Epithelial cell of esophagus (primary cell): ENCODE results near the gene CCND1.

Experiments
- DNase-seq: peaks from one replicate; pipeline ENCODE4 v3.0.0; 2010; ENCODE audit warnings: low read depth
- H3K4me3 ChIP-seq: 2 replicates; pipeline ENCODE4 v1.5.1; 2011; ENCODE audit warnings: mild to moderate bottlenecking, low read length, control low read depth
- TF ChIP-seq, protein P1 (sequence below): IDR thresholded peaks from 2 replicates; pipeline ENCODE4 v1.5.1; 2011; ENCODE audit warnings: low read depth, mild to moderate bottlenecking, low read length, control low read depth, inconsistent platforms; ENCODE audit not compliant: insufficient read depth; ENCODE audit errors: missing control alignments

The CCND1 gene

DNA sequence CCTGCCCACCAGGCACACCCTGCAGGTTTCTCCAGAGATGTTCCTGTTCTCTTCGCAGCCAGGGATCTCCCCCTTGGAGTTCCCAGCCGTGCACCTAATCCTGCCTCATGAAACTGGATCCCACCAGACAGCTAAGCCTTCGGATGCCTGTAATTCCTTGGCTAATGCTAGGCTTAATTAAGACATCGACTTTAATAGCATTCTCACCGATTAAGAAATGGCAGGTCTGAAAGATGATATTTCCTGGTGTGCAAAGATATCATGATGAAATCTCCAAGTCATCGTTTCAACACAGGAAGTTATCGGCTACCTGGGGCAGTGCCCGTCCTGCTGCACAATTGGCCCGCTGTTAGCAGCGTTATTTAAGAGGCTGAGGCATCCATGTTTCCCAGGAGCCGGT is 41.5 kb upstream of the CCND1 start:
- no peak overlapping the region for H3K4me3 ChIP-seq
- DNase-seq, result peak; percentile 84
- TF ChIP-seq, protein P1, sequence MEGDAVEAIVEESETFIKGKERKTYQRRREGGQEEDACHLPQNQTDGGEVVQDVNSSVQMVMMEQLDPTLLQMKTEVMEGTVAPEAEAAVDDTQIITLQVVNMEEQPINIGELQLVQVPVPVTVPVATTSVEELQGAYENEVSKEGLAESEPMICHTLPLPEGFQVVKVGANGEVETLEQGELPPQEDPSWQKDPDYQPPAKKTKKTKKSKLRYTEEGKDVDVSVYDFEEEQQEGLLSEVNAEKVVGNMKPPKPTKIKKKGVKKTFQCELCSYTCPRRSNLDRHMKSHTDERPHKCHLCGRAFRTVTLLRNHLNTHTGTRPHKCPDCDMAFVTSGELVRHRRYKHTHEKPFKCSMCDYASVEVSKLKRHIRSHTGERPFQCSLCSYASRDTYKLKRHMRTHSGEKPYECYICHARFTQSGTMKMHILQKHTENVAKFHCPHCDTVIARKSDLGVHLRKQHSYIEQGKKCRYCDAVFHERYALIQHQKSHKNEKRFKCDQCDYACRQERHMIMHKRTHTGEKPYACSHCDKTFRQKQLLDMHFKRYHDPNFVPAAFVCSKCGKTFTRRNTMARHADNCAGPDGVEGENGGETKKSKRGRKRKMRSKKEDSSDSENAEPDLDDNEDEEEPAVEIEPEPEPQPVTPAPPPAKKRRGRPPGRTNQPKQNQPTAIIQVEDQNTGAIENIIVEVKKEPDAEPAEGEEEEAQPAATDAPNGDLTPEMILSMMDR, result no peak

DNA sequence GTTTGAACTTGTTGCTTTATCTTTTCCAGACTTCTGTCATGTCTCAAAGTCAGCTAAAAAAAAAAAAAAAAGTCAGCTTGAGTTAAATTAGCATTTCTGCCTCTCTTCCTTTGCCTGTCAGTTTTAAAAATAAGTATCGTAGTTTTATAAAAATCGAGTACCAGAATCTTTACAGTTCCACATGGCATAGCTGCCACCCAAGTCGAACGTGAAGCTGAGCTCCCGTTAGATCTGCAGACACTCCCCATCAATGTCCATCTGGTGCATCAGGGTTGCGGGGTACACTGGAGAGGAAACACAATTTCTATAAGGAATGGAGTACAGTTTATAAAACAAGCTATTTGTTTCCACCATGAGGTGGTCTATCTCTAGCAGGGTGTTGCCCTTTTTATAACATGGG is 41.0 kb upstream of the CCND1 start:
- H3K4me3 ChIP-seq, result no peak overlapping the region
- TF ChIP-seq, protein P1, result no peak
- no peak for DNase-seq

DNA sequence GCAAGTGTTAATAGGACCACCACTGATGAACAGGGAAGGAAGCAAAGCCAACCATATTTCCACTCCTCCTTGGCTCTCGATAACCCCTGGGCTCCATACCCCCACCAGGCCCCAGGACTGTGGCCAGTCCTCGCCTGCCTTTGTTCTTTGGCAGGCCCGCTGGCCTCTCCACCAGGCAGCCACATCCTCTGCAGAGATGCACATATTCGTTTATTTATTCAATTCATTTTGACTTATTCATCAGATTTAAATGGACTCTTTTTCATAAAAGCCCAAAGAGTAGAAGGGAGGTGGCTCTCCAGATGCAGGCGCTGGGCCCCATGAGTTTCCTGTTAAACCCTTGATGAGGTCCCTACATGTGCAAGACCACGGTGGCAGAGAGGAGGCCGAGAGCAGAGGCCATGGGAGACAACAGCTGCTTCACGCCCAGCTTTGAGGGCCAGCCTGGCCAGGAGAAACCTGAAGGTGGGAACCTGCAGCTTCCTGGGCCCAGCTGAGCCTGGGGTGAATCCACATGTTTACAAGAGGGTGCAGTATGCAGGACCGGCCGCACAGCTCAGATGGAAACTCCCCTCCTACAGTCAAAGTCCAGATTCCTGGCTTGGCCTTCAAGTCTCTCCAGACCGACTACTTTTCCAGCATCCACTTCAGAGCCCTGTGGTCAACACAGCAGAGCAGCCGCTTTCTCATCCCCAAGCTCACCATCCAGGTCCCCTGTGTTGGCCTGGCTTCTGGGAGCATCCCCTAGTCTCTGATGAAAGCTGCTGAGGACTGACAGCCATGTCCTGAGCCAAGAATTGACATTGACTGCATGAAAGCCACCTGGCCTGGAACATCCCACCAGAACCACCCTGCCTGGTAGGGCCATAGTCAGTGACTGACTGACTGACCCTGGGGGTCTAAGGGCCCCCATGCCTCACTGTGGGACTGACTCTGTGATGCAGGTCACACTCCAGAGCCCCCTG is 39.7 kb upstream of the CCND1 start:
- TF ChIP-seq, protein P1, result no peak
- no peak for DNase-seq
- no peak overlapping the region for H3K4me3 ChIP-seq

DNA sequence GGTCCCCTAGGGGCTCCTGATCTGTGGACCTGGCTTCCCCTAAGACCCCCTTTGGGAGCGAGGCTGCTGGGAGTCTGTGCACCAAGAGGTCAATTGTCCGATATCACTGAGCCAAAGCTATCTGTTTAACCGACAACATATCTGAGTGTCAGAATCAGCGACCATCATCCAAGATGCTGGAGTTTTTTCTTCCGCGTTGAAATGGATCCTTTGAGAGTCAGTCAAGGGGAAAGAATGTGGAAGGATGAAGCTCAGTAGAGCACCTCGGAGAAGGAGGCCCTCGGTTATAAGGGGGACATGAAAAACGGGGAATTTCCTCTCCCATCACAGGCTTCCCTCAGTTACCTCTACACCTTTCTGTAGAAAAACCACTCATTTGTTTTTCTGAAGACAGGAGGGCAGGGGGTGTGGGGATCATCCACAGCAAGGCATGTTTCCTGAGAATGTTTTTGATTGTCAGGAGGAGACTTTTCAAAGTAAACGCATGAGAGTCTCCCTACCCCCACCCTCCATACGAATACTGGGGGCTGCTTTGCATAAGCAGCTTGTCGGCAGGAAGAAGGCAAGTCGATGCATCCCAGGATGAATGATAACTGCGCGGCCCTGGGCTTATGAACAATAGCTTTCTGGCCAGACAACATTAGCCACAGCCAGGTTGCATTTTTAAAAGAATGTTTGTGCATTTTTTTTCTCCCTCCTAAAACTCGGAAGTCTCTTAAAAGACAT is 37.7 kb upstream of the CCND1 start:
- DNase-seq, result no peak
- no peak overlapping the region for H3K4me3 ChIP-seq

DNA sequence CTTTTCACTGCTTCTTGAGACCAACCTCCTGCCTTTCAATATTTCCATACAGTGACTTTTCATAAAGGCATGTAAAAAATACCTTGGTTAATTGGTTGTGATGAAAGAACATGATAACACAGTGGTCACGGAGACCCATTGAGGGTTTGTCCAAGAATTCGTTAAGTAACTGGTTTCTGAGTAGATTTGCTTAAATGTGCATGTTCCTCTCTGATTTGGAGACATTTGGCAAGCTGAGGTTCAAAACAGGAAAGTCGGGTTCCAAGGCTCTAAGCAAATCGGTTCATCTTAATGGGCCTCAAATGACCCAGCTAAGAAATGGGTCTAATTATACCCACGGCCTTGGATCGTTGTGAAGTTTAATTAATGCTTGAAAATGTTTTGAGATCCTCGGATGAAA is 36.9 kb upstream of the CCND1 start:
- no peak overlapping the region for H3K4me3 ChIP-seq
- TF ChIP-seq, protein P1, result no peak
- DNase-seq, result no peak

More for the DNA sequence above, 37.7 kb upstream of the CCND1 start:
- TF ChIP-seq, protein P1, result no peak

DNA sequence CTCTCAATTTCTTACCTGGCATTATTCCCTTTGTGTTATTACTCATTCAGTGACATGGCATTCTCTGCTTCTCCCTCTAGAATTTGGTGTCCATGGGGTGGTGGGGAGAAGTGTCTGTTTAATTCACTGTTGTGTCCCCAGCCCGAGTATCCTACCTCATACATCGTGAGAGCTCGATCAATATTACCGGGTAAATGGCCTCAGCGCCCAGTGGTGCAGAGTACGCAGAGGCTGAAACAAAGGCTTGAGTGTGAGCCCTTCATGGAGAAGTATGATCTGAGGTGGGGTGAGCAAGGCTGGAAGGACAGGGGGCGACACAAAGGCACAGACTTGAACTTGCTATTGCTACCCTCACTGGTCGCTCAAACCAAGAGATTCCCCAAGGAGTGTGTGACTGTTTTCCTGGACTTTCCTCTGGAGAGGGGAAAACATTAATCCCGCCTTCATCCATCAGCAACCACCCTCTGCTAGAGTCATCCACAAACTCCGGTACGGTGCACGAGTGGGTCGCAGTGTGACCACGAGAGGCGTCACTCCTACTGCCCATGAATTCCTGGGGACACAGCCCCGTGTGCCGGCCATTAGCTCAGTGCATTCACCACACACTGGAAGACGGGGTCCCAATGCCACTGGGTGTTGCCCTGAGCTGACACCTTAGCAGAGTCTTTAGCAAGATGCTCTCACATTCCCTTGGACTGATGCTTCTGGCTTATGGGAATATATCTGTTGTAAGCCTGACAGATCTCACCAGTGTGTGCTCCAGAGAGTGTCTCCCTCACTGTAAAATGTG is 35.0 kb upstream of the CCND1 start:
- DNase-seq, result no peak
- TF ChIP-seq, protein P1, result no peak
- H3K4me3 ChIP-seq, result no peak overlapping the region
